HG03039 (cell line): ENCODE measurements around the gene ASMTL.

Experiments used
- ATAC-seq: cut with Tn5 transposase; IDR thresholded peaks from one replicate; pipeline ENCODE4 v1.9.1; 2021; ENCODE audit warnings: mild to moderate bottlenecking, moderate library complexity; ENCODE audit not compliant: unreplicated experiment

Gene ASMTL

GRCh38 chrX:1355131-1356046 lies 97.3 kb downstream of the ASMTL start:
- no peak for ATAC-seq

- no peak for ATAC-seq
These were observed 98.4 kb downstream of the ASMTL start for GRCh38 chrX:1354036-1355019.
